ENCODE data around the gene FCER1G. TPM values are rescaled to one million over a fixed set of nuclear protein-coding genes. Genes with fewer than 3 reads are reported as not detected.
A peak's percentile ranks its signal among the peaks of the same experiment; 100 is the strongest.

The FCER1G gene
- total RNA-seq, 2 donors from 2014 or later, result 27.0 to 42.0 TPM

GRCh38 chr1:161227196-161227871, 12.2 kb downstream of the FCER1G start:
- Histone ChIP-seq H3K4me3 (no peak overlapping the region), H3K9me3 (no peaks in the 10 kb centered on the region), H3K27me3 (no peaks in the 10 kb centered on the region), H3K27ac (peak overlapping the region in 1 of 4 donors; percentile 46), H3K4me1 (peaks cover 32% of the 10 kb centered on the region), H3K36me3 (replicated peaks in 1 of 2; ENCODE audit: insufficient read depth in 1 of 2, low read depth in 2 of 2) (no peaks in the 10 kb centered on the region)
- 40 to 43% methylated on average over 11 of the region's 11 CpGs for WGBS, 2 donors
- peak; percentile 56 for ATAC-seq
- TF ChIP-seq CTCF (IDR thresholded peaks at IDR 0.05), result peak; percentile 81 to 90 (median 86)
- TF ChIP-seq POLR2A (IDR thresholded peaks at IDR 0.05), result no peak
- intact Hi-C loops (cut with DNase I), result no loop called here
- peak; percentile 84 to 90 (median 87) for DNase-seq

GRCh38 chr1:161228032-161228431, 12.9 kb downstream of the FCER1G start:
- peaks cover 32% of the 10 kb centered on the region for H3K4me1 ChIP-seq
- H3K4me3 ChIP-seq, result no peak overlapping the region
- no peak for DNase-seq
- peak overlapping the region in 1 of 4 donors; percentile 46 for H3K27ac ChIP-seq
- H3K27me3 ChIP-seq, result no peaks in the 10 kb centered on the region
- no peaks in the 10 kb centered on the region for H3K9me3 ChIP-seq
- WGBS, 2 donors, result 86 to 98% methylated on average over 5 to 7 of the region's 7 CpGs
- H3K36me3 ChIP-seq (replicated peaks in 1 of 2; ENCODE audit: insufficient read depth in 1 of 2, low read depth in 2 of 2), result no peaks in the 10 kb centered on the region
- no peak for ATAC-seq
- intact Hi-C loops (cut with DNase I), result no loop called here
- no peak for TF ChIP-seq CTCF (IDR thresholded peaks at IDR 0.05)
- TF ChIP-seq POLR2A (IDR thresholded peaks at IDR 0.05), result no peak

GRCh38 chr1:161229896-161230295, 14.8 kb downstream of the FCER1G start:
- TF ChIP-seq CTCF (IDR thresholded peaks at IDR 0.05), result no peak
- no peak for TF ChIP-seq POLR2A (IDR thresholded peaks at IDR 0.05)
- no peaks in the 10 kb centered on the region for H3K9me3 ChIP-seq
- no peak for DNase-seq
- no peaks in the 10 kb centered on the region for H3K27me3 ChIP-seq
- 60 to 79% methylated on average over 2 to 3 of the region's 3 CpGs for WGBS, 2 donors
- no peak overlapping the region for H3K27ac ChIP-seq
- intact Hi-C loops (cut with DNase I), result loop anchor here (10.0 kb wide), 1 partner anchor 55 kb away; no protein-coding TSS in a partner anchor
- H3K4me3 ChIP-seq, result no peak overlapping the region
- ATAC-seq, result no peak
- no peaks in the 10 kb centered on the region for H3K36me3 ChIP-seq (replicated peaks in 1 of 2; ENCODE audit: insufficient read depth in 1 of 2, low read depth in 2 of 2)
- peaks cover 24% of the 10 kb centered on the region for H3K4me1 ChIP-seq

GRCh38 chr1:161230762-161231161, 15.7 kb downstream of the FCER1G start:
- TF ChIP-seq CTCF (IDR thresholded peaks at IDR 0.05) (no peak), POLR2A (IDR thresholded peaks at IDR 0.05) (no peak)
- Histone ChIP-seq H3K4me1 (peaks cover 17% of the 10 kb centered on the region), H3K4me3 (no peak overlapping the region), H3K9me3 (no peaks in the 10 kb centered on the region), H3K36me3 (replicated peaks in 1 of 2; ENCODE audit: insufficient read depth in 1 of 2, low read depth in 2 of 2) (no peaks in the 10 kb centered on the region), H3K27ac (no peak overlapping the region), H3K27me3 (no peaks in the 10 kb centered on the region)
- WGBS, 2 donors, result 93 to 94% methylated on average over 4 to 7 of the region's 7 CpGs
- DNase-seq (no peak), ATAC-seq (no peak)
- intact Hi-C loops (cut with DNase I), result loop anchor here (10.0 kb wide), 1 partner anchor 54 kb away; no protein-coding TSS in a partner anchor

- intact Hi-C loops (cut with DNase I), result loop anchor here (10.0 kb wide), 1 partner anchor 52 kb away; no protein-coding TSS in a partner anchor
- no peak overlapping the region for H3K4me3 ChIP-seq
- H3K27ac ChIP-seq, result no peak overlapping the region
- WGBS, 2 donors, result 75 to 86% methylated on average over 1 to 9 of the region's 9 CpGs
- no peak for DNase-seq
- H3K9me3 ChIP-seq, result no peaks in the 10 kb centered on the region
- no peak for TF ChIP-seq POLR2A (IDR thresholded peaks at IDR 0.05)
- no peak for TF ChIP-seq CTCF (IDR thresholded peaks at IDR 0.05)
- H3K27me3 ChIP-seq, result no peaks in the 10 kb centered on the region
- H3K4me1 ChIP-seq, result no peaks in the 10 kb centered on the region
- no peak for ATAC-seq
- H3K36me3 ChIP-seq (replicated peaks in 1 of 2; ENCODE audit: insufficient read depth in 1 of 2, low read depth in 2 of 2), result no peaks in the 10 kb centered on the region
Observed at GRCh38 chr1:161233102-161233501, 18.0 kb downstream of the FCER1G start.

Data from body of pancreas (tissue), 4 donors.